Adrenal gland (tissue), 12 donors: ENCODE measurements around the gene FCER2. TPM values are rescaled to one million over a fixed set of nuclear protein-coding genes. Genes with fewer than 3 reads are reported as not detected.

ENCODE experiments used
- DNase-seq, 7 donors: peaks; one replicate each; pipeline ENCODE4 v3.0.0-alpha.2; 2019 to 2020
- H3K27ac ChIP-seq, 5 donors: fragments of 200-600 bp; sonication (generic) in 4 of 5; 1 replicate in 3 of 5; 2 replicates in 2 of 5; pipeline versions ENCODE4 v1.5.1 to v1.8.0; 2016 to 2020; ENCODE audit warnings: mild to moderate bottlenecking in 1 of 5
- H3K27me3 ChIP-seq: fragments of 200-600 bp; 2 replicates; pipeline ENCODE4 v1.8.0; 2021
- H3K36me3 ChIP-seq, 2 donors: fragments of 200-600 bp; replicated peaks in 1 of 2; 1 replicate in 1 of 2; 2 replicates in 1 of 2; pipeline versions ENCODE4 v1.5.1 to v1.8.0; 2018 to 2022
- H3K4me1 ChIP-seq, 2 donors: fragments of 200-600 bp; replicated peaks in 1 of 2; 1 replicate in 1 of 2; 2 replicates in 1 of 2; pipeline versions ENCODE4 v1.5.1 to v1.8.0; 2018 to 2021
- H3K4me3 ChIP-seq, 4 donors: fragments of 200-600 bp; sonication (generic) in 3 of 4; one replicate each; pipeline ENCODE4 v1.5.1; 2016 to 2018
- H3K9me3 ChIP-seq, 3 donors: fragments of 200-600 bp; sonication (generic) in 1 of 3; replicated peaks in 1 of 3; 1 replicate in 2 of 3; 2 replicates in 1 of 3; pipeline versions ENCODE4 v1.5.1 to v1.8.0; 2016 to 2021
- POLR2A ChIP-seq, 2 donors: fragments of 450-650 bp; IDR thresholded peaks; one replicate each; pipeline ENCODE4 v1.6.1; 2017; ENCODE audit warnings: antibody characterized with exemption in 2 of 2, mild to moderate bottlenecking in 2 of 2, moderate library complexity in 1 of 2
- WGBS, 4 donors: extraction: QIAGEN DNeasy Blood & Tissue Kit in 2 of 4; methylation state at CpG; one replicate each; pipeline versions ENCODE4 v1.1.5 to v1.1.7; 2013 to 2017; 5-methylcytosine and 5-hydroxymethylcytosine counted together
- intact Hi-C, 2 donors: fragments of 100-400 bp; cut with DNase I; formaldehyde crosslinking; loops; one replicate each; pipeline versions ENCODE4 v1.14.1 to v1.15.0; 2022 to 2023
- polyA plus RNA-seq, 3 donors: library from polyadenylated mRNA; stranded (reverse); fragments of 200-250 nt in 2 of 3; fragments of 350-450 nt in 1 of 3; fragmentation: Illumina TruSeq in 1 of 3; extraction: RNeasy Lipid Tissue Mini Kit (QIAGEN cat#74804) in 1 of 3; gene quantifications; one replicate each; pipeline ENCODE4 v1.2.3, GENCODE V29; 2013 to 2014
- total RNA-seq, 9 donors: library from RNA; depleted of rRNA in 4 of 9; stranded (reverse); fragments of >200 nt in 4 of 9; fragments of 120-200 nt in 1 of 9; fragmentation: NEBNext Ultra II Directional in 1 of 9; extraction: Animal tissue kit (Norgen Biotek cat#: 25700) in 1 of 9; gene quantifications; one replicate each; pipeline versions ENCODE4 v1.1.0 to v1.2.4, GENCODE V29; 2013 to 2023
- TF ChIP-seq, protein P1 (sequence below), 6 experiments: fragments of 450-650 bp in 4 of 6; fragments of 200-600 bp in 2 of 6; sonication (generic) in 1 of 6; IDR thresholded peaks; 1 replicate in 5 of 6; 2 replicates in 1 of 6; pipeline versions ENCODE4 v1.5.1 to v1.8.0; 2016 to 2021; ENCODE audit warnings: antibody characterized with exemption in 6 of 6, mild to moderate bottlenecking in 2 of 6, moderate library complexity in 1 of 6
- donor health status: healthy with polysubstance abuse.
- donor health status: Bipolar disorder and iron deficiency.
- donor health status: DM: yes; HTN: yes; CAD: no.
- donor health status: DM: no; HTN: no; CAD: no.
- donor health status: DM: no; HTN: no; CAD: no.
- donor health status: DM: yes; HTN: yes; CAD: no.

The FCER2 gene
- total and polyA plus RNA-seq, 12 donors: 0.28 to 2.6 (median 0.51) TPM; not detected in 5

DNA sequence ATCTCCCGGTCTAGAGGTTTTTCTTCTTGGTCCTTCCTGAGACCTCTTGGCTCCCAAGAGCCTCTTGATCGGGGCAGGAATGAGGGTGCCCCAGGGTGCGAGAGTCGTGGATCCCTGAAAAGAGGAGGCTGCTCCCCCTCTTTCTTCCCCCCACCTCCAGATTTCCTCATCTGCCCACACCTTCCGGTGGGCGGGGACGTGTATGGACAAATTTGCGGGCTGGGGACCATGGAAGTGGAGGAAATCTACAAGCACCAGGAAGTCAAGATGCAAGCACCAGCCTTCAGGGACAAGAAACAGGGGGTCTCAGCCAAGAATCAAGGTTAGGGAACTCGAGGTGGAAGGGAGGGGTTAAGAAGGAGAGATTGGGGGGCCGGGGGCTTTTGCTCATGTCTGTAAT lies 25.1 kb downstream of the FCER2 start, which contains the start of gene MCEMP1:
Gene MCEMP1 (plus strand): TSS at position 237 of the 400 bp plus-strand sequence. CDS start 31 bp downstream, at position 268.
- Histone ChIP-seq H3K36me3 (no peaks in the 10 kb centered on the region), H3K4me3 (no peak within 1 kb of the TSS), H3K27ac (no peak within 1 kb of the TSS), H3K9me3 (no peaks in the 10 kb centered on the region), H3K27me3 (no peaks in the 10 kb centered on the region), H3K4me1 (peaks cover 3 to 6% of the 10 kb centered on the region in 2 donors)
- intact Hi-C loops: loop anchor here (5.0 to 10.0 kb wide), 2 partner anchors 110 to 322 kb away; no protein-coding TSS in a partner anchor
- DNase-seq: no peak
- no peak for TF ChIP-seq POLR2A (IDR thresholded peaks at IDR 0.05)
- TF ChIP-seq, protein P1, sequence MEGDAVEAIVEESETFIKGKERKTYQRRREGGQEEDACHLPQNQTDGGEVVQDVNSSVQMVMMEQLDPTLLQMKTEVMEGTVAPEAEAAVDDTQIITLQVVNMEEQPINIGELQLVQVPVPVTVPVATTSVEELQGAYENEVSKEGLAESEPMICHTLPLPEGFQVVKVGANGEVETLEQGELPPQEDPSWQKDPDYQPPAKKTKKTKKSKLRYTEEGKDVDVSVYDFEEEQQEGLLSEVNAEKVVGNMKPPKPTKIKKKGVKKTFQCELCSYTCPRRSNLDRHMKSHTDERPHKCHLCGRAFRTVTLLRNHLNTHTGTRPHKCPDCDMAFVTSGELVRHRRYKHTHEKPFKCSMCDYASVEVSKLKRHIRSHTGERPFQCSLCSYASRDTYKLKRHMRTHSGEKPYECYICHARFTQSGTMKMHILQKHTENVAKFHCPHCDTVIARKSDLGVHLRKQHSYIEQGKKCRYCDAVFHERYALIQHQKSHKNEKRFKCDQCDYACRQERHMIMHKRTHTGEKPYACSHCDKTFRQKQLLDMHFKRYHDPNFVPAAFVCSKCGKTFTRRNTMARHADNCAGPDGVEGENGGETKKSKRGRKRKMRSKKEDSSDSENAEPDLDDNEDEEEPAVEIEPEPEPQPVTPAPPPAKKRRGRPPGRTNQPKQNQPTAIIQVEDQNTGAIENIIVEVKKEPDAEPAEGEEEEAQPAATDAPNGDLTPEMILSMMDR (IDR thresholded peaks at IDR 0.05): no peak
- 24 to 42% (median 33%) methylated on average over 9 to 10 of the region's 10 CpGs for WGBS, 4 donors

DNA sequence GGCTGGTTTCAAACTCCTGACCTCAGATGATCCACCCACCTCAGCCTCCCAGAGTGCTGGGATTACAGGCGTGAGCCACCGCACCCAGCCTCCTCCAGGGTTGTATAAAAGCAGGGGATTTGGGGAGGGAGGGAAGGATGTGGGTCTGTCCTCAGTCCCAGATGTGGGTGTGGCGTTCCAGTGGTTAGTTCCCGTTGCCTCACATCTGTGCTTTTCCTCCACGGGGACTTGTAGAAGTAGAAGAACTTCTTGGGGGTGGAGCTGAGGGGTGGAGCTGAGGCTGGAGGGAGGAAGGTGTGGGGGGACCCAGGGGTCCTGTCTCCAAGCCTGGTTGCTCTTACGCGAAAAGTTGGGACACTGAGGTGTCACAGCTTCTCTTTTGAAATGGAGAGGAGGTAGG lies 25.6 kb downstream of the FCER2 start:
- Histone ChIP-seq H3K9me3 (no peaks in the 10 kb centered on the region), H3K27me3 (no peaks in the 10 kb centered on the region), H3K4me1 (peaks cover 0 to 2% of the 10 kb centered on the region in 2 donors), H3K4me3 (no peak overlapping the region), H3K27ac (no peak overlapping the region), H3K36me3 (no peaks in the 10 kb centered on the region)
- no peak for DNase-seq
- intact Hi-C loops: loop anchor here (5.0 to 10.0 kb wide), 2 partner anchors 109 to 322 kb away; no protein-coding TSS in a partner anchor
- TF ChIP-seq, protein P1 (IDR thresholded peaks at IDR 0.05): no peak
- TF ChIP-seq POLR2A (IDR thresholded peaks at IDR 0.05): no peak
- 27 to 46% (median 34%) methylated on average over 7 of the region's 7 CpGs for WGBS, 4 donors

DNA sequence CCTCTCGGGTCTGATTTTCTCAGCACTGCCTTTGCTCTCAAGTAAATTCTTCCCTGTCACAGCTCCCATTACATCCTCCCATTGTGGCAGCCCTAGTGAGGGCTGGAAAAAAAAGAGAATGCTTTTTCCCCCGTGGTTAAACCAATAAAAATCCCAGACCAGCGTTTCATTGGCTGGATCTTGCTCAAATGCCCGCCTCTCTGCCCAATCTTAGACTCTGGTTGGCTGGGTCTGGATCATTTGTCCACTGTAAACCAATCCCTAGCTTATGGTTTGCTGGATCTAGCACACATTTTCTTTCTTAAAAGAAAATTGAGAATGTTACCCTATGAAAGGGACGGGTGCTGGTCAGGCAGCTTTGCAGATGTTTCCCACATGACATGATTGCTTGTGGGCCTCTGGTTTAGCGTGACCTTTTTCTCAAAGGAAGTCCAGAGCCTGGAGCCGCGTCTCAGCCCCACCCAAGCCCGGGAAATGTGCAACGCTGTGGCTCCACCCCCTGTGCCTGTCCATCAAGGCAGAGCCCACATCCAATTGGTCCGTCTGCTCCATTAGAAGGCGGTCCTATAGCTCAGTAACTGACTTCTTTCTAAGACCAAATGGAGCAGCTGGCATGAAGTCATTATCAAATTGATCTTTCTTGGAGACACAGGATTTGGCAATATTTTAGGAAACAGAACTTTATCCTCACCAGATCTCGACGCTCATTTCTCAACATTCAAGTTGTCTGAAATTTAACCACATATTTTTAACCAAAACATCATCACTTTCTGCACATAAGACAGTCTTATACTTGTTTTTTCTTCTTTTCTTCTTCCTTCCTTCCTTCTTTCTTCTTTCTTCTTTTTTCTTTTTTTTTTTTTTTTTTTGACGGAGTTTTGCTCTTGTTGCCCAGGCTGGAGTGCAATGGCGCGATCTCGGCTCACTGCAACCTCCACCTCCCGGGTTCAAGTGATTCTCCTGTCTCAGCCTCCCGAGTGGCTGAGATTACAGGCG lies 27.6 kb downstream of the FCER2 start:
- DNase-seq: peak; percentile 43 to 72 (median 65)
- H3K9me3 ChIP-seq: no peaks in the 10 kb centered on the region
- intact Hi-C loops: loop anchor here (5.0 to 10.0 kb wide), 2 partner anchors 107 to 320 kb away; no protein-coding TSS in a partner anchor
- H3K4me1 ChIP-seq: no peaks in the 10 kb centered on the region
- H3K36me3 ChIP-seq: no peaks in the 10 kb centered on the region
- H3K27ac ChIP-seq: no peak overlapping the region
- no peak overlapping the region for H3K4me3 ChIP-seq
- peaks cover 4% of the 10 kb centered on the region for H3K27me3 ChIP-seq
- no peak for TF ChIP-seq POLR2A (IDR thresholded peaks at IDR 0.05)
- TF ChIP-seq, protein P1 (IDR thresholded peaks at IDR 0.05): no peak
- 53 to 74% (median 56%) methylated on average over 17 to 21 of the region's 21 CpGs for WGBS, 4 donors

DNA sequence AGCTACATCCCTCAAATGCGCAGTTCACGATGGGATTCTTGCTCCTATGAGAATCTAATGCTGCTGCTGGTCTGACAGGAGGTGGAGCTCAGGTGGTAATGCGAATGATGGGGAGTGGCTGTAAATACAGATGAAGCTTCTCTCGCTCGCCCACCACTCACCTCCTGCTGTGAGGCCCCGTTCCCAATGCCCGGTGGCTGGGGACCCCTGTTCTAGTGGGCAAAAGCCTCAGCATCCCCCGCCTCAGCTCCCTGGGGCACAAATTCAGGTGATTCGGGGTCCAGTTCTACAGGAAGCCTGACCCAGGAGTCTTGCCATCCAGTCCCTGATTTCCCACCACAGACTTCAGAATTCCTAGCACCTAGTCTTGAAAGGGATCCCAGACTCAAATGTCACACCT lies 29.4 kb downstream of the FCER2 start:
- H3K36me3 ChIP-seq: no peaks in the 10 kb centered on the region
- 32 to 67% (median 47%) methylated on average over 8 to 9 of the region's 9 CpGs for WGBS, 4 donors
- no peaks in the 10 kb centered on the region for H3K9me3 ChIP-seq
- intact Hi-C loops: loop anchor here in 1 of 2 donors (10.0 kb wide), 1 partner anchor 318 kb away; no protein-coding TSS in a partner anchor
- H3K4me1 ChIP-seq: no peaks in the 10 kb centered on the region
- no peak overlapping the region for H3K4me3 ChIP-seq
- DNase-seq: no peak
- H3K27ac ChIP-seq: no peak overlapping the region
- peaks cover 9% of the 10 kb centered on the region for H3K27me3 ChIP-seq
- TF ChIP-seq, protein P1 (IDR thresholded peaks at IDR 0.05): no peak
- TF ChIP-seq POLR2A (IDR thresholded peaks at IDR 0.05): no peak
